GM21526 (cell line): ENCODE results near the gene PYM1.
"Not testable (repeated sequence)": the region's sequence is repeated elsewhere in the genome, so short reads cannot be mapped to it uniquely, and the experiment has no call there.

Experiments used
- ATAC-seq: cut with Tn5 transposase; IDR thresholded peaks from one replicate; pipeline ENCODE4 v1.9.1; 2021; ENCODE audit warnings: moderate library complexity; ENCODE audit not compliant: unreplicated experiment, low FRiP score

Gene PYM1

GRCh38 chr12:55940065-55940732 is 12.5 kb upstream of the PYM1 start:
- ATAC-seq, result peak; percentile 86

- no peak for ATAC-seq
These were observed 11.3 kb upstream of the PYM1 start for GRCh38 chr12:55938826-55939501.

GRCh38 chr12:55937981-55938380 is 10.3 kb upstream of the PYM1 start:
- no peak for ATAC-seq

GRCh38 chr12:55935738-55936151 is 8.1 kb upstream of the PYM1 start:
- ATAC-seq, result no peak

- no peak for ATAC-seq
These were observed 7.1 kb upstream of the PYM1 start for GRCh38 chr12:55934773-55935172.

- no peak for ATAC-seq
These were observed 6.4 kb upstream of the PYM1 start for GRCh38 chr12:55933799-55934742.

GRCh38 chr12:55933169-55933798 is 5.6 kb upstream of the PYM1 start:
- no peak for ATAC-seq

GRCh38 chr12:55932551-55932910 is 4.8 kb upstream of the PYM1 start:
- no peak for ATAC-seq

GRCh38 chr12:55931780-55932550 is 4.3 kb upstream of the PYM1 start:
- ATAC-seq, result no peak

GRCh38 chr12:55931317-55931779 is 3.7 kb upstream of the PYM1 start:
- ATAC-seq, result no peak

GRCh38 chr12:55930771-55931316 is 3.1 kb upstream of the PYM1 start, which contains the start of gene DGKA:
Gene DGKA, plus strand, starts transcription at chr12:55931162. Its CDS starts 5,342 bp downstream, at chr12:55936504.
- no peak for ATAC-seq

- ATAC-seq, result peak; percentile 35
These were observed 1.7 kb upstream of the PYM1 start for GRCh38 chr12:55929306-55929791.

- ATAC-seq, result peak; percentile 43
These were observed 731 bp downstream of the PYM1 start for GRCh38 chr12:55926738-55927587.

GRCh38 chr12:55925870-55926737 is 1.6 kb downstream of the PYM1 start:
- no peak for ATAC-seq

- ATAC-seq, result no peak
These were observed 2.3 kb downstream of the PYM1 start for GRCh38 chr12:55925371-55925770.

GRCh38 chr12:55923648-55924047 is 4.0 kb downstream of the PYM1 start:
- ATAC-seq, result not testable (repeated sequence)

GRCh38 chr12:55922126-55922525 is 5.6 kb downstream of the PYM1 start:
- ATAC-seq, result no peak
